Measurements from ENCODE around the gene KLHL41.
A peak's percentile ranks its signal among the peaks of the same experiment; 100 is the strongest.
"Not testable (repeated sequence)": the region's sequence is repeated elsewhere in the genome, so short reads cannot be mapped to it uniquely, and the experiment has no call there.

KLHL41 gene

GRCh38 chr2:169573160-169573973, 63.9 kb downstream of the KLHL41 start, which contains the start of gene FASTKD1:
Gene FASTKD1, minus strand, starts transcription at chr2:169573865. Its CDS starts 1,836 bp downstream, at chr2:169572029.
- DNase-seq: peak; percentile 56

GRCh38 chr2:169573974-169574299, 64.4 kb downstream of the KLHL41 start:
- no peak for DNase-seq

- DNase-seq: not testable (repeated sequence)
Observed at GRCh38 chr2:169574539-169574938, 65.0 kb downstream of the KLHL41 start.

GRCh38 chr2:169575264-169575663, 65.8 kb downstream of the KLHL41 start:
- not testable (repeated sequence) for DNase-seq

Measured in activated gamma-delta T cell (primary cell).